NCI-H2227 treated with DMSO at 0.1 percent for 48 hours (cell line): ENCODE data around the gene A1BG.
"Not testable (repeated sequence)": the region's sequence is repeated elsewhere in the genome, so short reads cannot be mapped to it uniquely, and the experiment has no call there.

Experiments used
- DNase-seq: peaks from one replicate; lab custom pipeline; 2025; lab: John Stamatoyannopoulos, UW

The A1BG gene

DNA sequence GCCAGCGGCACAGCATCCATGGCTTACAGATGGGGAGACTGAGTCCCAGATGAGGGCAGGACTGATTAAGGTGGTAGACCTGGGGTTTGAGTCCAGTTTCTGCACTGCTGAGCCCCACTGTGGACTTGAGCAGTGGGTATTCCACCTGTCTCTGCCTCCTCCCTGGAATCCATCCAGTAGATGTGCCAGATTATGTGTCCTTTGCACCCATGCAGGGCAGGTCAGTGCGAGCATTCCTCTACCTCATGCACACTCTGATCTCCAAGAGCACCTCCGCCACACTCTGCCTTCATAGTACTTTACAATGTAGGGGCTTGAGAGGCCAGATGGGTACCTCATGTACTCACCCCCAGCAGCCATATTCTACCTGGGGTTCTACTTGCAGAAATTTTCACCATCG, 16.5 kb downstream of the A1BG start:
- no peak for DNase-seq

DNA sequence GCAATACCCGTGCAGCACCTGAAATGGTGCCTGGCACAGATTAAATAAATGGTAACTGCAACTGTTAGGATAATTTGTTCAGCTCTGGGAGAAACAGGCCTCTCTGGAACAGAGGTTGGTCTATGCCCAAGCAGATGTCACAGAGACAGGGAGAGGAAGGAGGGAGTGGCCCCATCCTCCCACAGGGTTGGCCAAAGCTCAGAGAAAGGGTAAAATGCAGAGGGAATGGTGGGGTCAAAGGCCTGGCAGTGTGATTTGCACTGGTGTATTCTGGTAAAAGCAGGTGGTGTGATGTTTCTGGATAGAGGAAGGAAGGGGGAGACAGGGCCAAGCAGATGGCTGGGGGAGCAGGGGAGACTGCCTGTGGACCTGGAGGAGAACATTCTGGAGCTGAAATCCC, 17.1 kb downstream of the A1BG start:
- DNase-seq = no peak

DNA sequence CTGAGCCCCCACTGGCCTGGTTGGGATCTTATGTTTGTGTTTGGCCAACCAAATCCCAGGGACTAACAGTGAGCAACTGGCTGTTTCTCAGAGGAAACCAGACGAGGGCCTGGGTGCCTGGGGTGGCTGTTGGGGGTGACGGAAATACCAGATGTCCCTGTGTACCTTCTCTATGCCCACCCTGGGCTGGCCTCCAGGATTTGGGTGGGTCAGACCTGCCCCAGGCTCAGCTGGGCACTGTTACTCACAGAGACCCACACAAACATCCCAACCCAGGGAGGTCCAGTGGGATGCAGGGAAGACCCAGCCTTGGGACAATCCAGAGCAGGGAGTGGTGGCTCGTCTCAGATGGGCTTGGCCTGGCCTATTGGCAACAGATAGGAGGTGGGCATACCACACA, 17.7 kb downstream of the A1BG start:
- DNase-seq = no peak

DNA sequence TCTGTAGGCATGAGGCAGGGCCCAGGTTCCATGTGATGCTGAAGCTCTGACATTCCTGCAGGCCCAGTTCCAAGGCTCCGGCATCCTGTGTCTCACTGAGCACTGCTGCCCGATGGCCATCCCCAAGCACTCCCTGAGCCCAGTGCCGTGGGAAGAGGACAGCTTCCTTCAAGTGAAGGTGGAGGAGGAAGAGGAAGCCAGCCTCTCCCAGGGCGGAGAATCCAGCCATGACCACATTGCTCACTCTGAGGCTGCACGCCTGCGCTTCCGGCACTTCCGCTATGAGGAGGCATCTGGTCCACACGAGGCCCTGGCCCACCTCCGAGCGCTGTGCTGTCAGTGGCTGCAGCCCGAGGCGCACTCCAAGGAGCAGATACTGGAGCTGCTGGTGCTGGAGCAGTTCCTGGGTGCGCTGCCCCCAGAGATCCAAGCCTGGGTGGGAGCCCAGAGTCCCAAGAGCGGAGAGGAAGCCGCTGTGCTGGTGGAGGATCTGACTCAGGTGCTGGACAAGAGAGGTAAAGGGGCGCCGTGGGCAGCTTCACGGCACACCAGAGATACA, 18.5 kb downstream of the A1BG start:
- DNase-seq = no peak

DNA sequence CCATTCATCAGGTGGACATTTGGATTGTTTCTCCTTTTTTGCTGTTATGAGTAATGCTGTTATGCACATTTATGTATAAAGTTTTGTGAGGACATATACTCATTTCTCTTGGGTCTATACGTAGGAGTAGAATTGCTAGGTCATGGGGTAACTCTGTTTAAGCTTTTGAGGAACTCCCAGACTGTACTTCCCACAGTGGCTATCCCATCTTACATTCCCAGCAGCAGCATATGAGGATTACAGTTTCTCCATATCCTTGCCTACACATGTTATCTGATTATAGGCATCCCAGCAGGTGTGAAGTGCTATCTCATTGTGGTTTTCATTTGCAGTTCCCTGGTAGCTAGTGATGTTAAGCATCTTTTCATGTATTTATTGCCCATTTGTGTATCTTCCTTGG, 20.6 kb downstream of the A1BG start:
- no peak for DNase-seq

DNA sequence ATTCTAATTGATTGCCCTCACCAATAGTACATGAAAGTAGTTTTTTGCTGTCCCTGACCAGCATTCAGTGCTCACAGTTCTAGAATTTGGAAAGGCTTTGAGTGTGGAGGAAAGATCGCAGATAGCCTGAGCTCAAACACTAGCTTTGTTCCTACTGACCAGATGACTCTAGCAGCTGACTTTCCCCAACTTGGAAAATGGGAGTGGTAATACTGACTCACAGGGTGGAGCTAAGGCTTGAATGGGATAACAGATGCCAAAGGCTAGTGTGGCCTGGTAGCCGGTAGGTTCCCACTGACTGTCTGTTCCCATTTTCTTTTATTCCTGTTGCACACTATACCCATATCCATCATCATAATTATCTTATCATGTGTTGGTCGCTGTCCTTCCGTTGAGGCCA, 22.8 kb downstream of the A1BG start:
- no peak for DNase-seq

DNA sequence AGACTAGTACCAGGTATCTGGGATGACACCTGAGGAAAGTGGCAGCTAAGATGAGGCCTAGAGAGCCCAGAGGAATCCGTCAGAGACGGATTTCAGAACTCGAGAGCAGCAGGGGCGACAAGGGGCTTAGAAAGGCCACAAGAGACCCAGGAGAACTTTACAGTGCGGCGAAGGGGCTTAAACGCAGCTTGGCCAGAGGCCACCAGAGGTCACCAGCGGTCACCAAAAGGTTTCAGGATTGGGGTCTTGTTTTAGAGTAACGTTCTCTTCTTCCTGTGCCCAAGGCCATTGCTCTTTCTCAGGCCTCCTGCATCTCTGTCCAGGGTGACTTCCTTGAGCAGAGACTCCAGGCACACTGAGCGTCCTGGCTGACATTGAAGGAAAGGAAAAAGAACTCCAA, 24.3 kb downstream of the A1BG start:
- DNase-seq = no peak

DNA sequence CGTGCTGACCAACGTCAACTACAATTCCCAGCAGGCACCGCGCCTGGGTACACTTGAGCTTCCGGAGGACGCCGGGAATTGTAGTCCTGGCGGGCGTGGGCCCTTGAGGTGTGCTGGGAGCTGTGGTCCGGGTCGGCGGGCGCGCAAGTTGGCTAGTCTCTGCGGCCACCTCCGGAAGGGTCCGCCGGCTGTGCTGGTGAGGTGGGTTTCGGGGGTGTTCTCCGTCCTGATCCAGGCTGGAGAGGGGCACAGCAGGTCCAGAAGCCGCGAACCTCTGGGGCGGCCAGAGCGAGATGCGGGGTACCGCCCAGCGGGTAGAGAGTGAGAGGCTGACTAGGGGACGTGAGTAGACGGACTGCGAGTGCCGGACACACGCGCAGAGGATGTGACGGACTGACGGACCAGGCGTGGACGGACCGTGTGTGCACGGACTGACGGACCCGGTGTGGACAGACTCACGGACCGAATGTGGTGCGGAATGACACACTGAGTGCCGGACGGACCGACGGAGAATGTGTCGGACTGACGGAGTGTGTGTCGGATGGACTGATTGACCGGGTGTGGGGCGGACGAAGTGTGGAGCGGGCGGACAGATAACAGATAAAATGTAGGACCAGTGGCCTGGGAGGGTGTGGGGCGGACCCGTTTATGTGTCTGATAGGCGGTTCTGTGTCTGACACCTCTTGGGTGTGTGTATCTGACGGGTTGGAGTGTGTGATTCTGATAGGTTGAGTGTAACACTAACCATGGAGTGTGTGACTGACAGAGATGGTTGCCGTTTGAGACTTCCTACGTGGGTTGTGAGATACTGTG, 26.2 kb downstream of the A1BG start, which contains the start of gene ZSCAN22:
Gene ZSCAN22, plus strand, starts transcription at position 81 of the 813 bp plus-strand sequence. CDS start 7,809 bp downstream, outside the sequence.
- peak; percentile 100 for DNase-seq

DNA sequence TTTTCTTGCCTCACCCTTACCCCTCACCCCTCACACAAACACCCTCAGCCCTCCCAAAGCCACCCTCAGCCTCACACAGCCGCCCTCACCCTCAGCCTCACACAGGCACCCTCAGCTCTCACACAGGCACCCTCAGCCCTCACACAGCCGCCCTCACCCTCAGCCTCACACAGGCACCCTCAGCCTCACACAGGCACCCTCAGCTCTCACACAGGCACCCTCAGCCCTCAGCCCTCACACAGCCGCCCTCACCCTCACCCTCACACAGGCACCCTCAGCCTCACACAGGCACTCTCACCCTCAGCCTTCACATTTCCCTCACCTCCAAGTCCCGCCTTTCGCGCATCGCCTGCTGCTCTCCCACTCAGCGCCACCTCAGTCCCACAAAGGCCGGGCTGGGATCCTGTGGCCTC, 26.8 kb downstream of the A1BG start:
- DNase-seq = no peak

DNA sequence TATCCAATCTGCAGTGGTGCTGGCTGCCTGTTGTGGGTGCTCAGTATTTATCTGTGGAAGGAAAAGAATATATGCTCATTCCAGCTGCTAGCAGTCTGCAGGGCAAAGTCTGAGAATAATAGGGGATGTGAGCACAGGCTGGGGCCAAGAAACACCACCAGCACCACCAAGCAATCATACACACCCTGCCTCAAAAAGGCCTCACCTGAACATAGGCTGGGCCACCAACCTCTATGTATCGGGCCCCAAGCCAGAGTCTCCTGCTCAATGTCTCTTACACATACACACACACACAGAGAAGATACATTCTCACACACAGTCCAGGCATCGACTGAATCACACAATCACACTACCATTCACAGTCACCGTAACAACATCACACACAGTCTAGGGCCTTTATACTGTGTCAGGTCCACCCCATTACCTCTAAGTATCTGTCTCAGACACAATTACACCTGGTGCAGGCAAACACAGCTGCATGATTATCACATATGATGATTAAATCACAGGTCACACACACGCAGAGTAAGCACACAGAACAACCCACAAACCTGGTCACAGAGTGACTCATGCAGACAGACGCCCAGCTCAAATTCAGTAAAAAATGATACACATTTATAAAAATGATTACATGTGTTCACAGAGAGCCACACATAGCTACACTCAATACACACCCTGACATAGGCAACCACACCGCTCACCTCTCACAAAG, 27.8 kb downstream of the A1BG start:
- DNase-seq = no peak

DNA sequence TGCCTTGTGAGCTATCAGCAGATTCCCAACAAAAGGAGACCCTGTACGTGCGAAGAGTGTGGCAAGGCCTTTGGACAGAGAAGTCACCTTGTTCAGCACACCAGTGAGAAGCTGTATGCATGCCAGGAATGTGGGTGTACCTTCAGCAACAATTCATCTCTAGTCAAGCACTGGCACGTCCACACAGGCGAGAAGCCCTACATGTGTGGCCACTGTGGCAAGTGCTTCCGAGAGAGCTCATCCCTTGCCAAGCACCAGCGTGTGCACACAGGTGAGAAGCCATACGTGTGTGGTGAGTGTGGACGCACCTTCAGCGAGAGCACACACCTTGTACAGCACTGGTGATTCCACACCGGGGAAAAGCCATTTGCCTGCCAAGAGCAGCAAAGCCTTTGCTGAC, 34.1 kb downstream of the A1BG start:
- DNase-seq = no peak

DNA sequence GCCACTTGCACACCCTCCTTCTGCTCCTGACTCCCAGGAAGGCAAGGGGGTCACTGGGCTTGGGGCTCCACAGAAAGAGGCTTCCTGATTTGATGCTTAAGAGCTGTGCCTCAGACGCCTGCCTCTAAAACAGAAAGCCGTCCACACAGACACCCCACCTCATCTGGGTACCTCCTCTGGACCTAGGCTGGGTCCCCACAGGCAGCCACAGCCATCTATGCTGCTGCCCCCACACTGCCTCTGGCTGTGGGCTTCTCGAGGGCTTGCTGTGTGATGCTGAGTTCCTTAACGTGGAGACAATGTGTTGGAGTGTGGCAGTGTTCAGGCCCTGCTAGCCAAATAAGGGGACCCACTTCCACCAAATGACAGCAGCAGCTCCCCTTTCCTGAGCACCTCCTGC, 35.0 kb downstream of the A1BG start:
- DNase-seq = no peak

DNA sequence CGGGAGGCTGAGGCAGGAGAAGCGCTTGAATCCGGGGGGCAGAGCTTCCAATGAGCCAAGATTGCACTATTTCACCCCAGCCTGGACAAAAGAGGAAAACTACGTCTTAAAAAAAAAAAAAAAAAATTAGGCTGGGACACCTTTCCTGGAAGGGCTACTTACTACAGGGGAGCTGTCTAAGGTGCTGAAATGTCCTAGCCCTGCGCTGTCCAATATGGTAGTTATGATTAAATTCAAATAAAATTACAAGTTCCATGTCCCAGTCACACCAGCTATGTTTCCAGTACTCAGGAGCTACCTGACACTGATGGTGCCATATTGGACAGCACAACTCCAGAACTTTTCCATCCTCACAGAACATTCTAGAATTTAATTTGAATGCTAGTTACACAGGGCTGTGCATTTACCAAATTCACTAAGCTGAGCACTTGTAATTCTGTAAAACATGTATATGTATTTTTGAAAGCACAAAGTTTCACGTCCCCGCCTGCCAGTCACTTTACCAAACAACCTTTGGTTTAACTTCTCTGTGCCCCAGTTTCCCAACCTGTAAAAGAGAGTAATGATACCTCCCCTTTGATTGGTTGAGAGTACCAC, 35.7 kb downstream of the A1BG start:
- DNase-seq = no peak

DNA sequence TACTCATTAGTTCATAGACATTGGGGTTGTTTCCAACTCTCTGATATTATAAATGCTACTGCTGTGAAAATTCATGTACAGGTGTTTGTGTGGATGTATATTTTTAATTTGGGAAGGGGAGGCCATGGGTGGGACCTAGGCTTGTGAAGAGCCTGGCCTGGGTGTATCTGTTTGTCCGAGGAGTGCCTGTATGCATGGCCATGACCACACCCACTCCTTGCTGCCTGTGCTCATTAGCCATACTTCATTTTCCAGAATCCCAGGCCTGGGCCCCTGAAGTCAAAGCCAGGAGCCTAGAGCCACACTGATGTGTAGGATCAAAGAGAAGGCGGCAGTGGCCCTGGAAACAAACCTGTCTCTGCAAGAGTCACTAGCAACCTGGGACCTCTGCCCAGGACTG, 37.7 kb downstream of the A1BG start:
- DNase-seq = no peak

DNA sequence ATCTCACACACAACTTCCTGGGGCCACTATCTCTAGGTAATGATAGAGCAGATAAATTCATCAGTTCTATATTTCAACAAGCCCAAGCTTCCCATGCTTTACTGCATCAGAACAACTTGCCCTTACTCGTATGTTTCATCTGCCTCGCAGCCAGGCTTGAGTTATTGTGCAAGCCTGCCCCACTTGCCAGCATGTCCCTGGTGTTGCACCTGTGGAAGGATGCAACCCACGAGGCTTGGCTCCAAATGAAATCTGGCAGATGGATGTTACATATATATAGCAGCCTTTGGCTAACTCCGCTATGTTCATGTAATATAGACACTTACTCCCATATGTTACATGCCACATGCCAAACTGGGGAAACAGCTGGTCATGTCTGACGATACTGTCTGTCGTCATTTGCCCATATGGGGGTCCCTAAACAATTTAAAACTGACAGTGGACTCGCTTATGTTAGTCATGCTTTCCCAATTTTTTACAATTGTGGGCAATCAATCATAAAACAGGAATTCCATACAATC, 41.9 kb downstream of the A1BG start:
- DNase-seq = no peak

DNA sequence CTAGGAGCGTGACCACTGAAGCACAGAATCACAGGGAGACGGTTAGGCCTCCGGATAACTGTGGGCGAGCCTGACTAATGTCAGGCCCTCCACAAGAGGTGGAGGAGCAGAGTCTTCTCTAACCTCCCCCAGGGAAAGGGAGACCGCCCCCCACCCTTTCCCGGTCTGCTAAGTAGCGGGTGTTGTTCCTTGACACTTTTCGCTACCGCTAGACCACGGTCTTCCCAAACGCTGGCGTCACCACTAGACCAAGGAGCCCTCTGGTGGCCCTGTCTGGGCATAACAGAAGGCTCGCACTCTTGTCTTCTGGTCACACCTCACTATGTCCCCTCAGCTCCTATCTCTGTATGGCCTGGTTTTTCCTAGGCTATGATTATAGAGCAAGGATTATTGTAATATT, 42.6 kb downstream of the A1BG start:
- DNase-seq = not testable (repeated sequence)

DNA sequence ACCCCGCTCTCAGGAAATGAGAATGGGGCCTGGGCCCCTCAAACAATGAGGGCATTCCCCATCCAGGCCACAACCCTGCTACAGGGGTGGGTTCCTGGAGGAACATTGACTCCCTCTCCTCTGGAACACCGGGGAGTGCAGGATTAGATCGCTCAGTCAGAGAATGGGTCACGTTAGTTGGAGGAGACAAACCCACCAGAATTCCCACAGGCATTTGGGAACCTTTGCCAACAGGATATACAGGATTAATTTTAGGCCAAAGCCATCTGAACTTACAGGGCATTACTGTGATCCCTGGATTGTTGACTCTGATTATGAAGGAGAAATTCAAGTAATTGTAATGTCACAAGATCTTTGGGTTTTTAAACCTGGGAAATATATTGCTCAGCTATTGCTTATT, 45.6 kb downstream of the A1BG start:
- no peak for DNase-seq

DNA sequence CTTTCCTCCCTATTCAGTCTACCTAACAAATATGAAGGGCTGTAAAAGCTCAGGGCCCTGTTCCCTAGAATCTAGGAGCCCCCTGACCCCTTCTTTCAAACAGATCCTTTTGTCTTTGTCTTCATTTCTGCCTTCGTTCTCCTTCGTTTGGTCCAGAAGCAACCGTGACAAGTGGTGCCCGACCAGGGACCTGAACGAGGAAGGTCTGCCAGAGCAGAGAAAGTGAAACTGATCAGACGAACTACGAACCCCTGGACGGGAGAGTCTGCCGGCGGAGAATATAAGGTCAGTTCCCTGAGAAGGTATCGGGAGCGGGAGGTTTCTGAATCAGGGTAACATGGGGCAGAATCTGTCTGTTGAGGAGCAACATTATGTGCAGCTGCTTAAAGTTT, 47.4 kb downstream of the A1BG start:
- no peak for DNase-seq

DNA sequence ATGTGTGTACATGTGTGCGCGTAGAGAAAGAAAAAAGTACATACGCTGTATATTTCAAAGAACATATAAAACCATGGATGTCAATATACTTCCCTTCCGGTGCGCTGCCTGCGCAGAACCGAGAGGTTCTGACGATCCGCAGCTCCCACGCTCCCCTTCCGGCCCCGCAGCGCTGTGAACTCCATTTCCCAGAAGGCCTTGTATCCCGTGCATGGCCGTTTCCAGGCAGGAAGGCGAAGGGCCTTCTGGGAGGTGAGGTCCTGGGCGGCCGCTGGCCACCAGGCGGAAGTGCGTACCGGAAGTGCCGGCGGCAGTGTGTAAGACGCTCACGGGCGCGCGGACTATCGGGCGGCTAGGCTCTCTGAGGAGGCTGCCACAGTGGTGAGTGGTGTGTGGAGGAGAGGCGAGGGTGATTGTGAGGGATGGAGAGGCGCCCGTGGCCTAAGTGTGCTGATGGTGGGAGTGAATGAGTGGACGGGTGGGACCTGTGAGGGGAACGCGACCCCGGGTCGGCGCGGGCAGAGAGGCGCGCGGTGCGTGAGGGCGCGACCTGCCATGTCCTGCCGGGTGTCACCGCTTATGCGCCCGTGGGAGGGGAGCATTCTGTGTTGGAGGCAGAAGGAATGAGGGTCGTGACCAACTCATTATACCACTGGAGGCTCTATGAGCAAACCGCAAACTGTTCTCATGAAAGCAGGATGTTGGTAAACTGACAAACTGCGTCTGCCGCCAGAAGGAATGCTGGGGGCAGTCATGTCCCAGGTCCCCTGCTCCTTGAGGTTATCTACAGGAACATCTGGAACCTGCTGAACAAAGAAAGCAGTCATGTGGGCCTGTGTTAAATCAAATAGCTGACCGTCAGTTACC, 48.0 kb downstream of the A1BG start, which contains the start of gene ERVK3-1:
Gene ERVK3-1, plus strand, starts transcription at position 313 of the 867 bp plus-strand sequence. CDS start 6,792 bp downstream, outside the sequence.
- DNase-seq = peak; percentile 100

DNA sequence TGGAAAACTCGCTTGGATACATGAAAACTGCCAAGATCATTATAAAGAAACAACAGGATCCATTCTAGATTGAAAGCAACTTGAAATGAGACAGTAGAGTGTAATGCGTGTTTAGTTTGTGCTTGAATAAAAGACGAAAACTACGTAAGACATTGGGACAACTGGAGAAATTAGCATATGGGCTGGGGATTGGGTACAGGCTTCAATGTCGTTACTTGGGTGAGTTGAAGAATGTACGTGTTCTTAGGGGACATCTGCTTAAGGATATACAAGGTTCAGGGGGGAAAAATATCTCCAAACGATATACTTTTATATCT, 48.6 kb downstream of the A1BG start:
- no peak for DNase-seq

DNA sequence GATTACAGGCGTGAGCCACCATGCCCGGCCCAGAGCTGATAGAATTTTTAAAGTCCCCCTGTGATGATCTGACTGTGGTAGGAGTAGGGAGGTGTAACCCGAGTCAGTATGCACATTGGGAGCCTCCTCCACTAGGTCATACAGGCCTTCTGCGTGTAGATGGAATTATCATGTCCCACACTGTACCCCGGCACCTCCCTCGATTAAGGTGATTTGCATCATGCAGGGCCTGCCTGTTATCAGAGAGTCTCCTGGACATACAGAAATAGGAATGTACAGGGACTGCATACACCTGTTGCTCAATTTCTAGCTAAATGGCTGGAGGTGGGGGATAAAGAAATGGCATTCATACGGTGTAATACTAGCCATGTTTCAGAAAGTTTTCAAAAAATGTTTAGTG, 49.0 kb downstream of the A1BG start:
- DNase-seq = no peak

DNA sequence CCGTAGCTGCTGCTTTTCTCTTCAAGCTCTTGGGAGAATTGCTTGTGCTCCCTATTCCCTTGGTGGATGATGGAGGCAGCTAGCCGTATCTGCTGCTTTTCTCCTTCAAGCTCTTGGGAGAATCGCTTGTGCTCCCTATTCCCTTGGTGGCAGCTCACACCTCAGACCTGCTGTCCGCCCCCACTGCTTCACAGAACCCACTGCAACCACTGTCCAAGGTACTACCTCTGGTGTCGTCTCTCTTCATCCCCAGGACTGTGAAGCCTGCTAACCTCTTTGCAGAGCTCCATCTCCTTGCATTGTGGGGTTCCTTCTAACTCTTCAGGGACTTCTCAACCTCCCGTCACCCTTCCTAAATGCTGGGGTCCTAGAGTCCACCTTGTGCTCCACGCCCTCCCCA, 52.7 kb downstream of the A1BG start:
- DNase-seq = no peak
